BJ (cell line): Measurements from ENCODE around the gene RASGRP2. TPM values are rescaled to one million over a fixed set of nuclear protein-coding genes. Genes with fewer than 3 reads are reported as not detected.
A peak's percentile ranks its signal among the peaks of the same experiment; 100 is the strongest.

ENCODE experiments used
- CTCF ChIA-PET: fragments of 350-600 bp; formaldehyde crosslinking; extraction: SDS; loops from one replicate; lab custom pipeline; 2021; ENCODE audit warnings: antibody characterized with exemption, inconsistent platforms; lab: Yijun Ruan, JAX
- POLR2A ChIA-PET: fragments of 300-600 bp; sonication (Branson Sonifier 250); formaldehyde crosslinking; extraction: SDS; loops from one replicate; lab custom pipeline; 2021; ENCODE audit warnings: antibody characterized with exemption; lab: Charles Lee
- DNase-seq: peaks from one replicate; pipeline ENCODE4 v3.0.0-alpha.2; 2011; ENCODE audit warnings: low read depth
- H3K27me3 ChIP-seq: 2 replicates; pipeline ENCODE4 v1.6.0; 2011; ENCODE audit warnings: low read length; ENCODE audit not compliant: control insufficient read depth, insufficient read depth
- H3K36me3 ChIP-seq: 2 replicates; pipeline ENCODE4 v1.5.1; 2011; ENCODE audit warnings: low read length; ENCODE audit not compliant: control insufficient read depth, insufficient read depth
- H3K4me3 ChIP-seq: 2 replicates; pipeline ENCODE4 v1.5.1; 2011; ENCODE audit warnings: low read depth, mild to moderate bottlenecking, control low read depth, low read length
- CTCF ChIP-seq: IDR thresholded peaks from 2 replicates; pipeline ENCODE4 v1.5.1; 2011; ENCODE audit warnings: low read depth, mild to moderate bottlenecking, control low read depth, inconsistent platforms, low read length, moderate library complexity; ENCODE audit not compliant: insufficient read depth
- polyA plus RNA-seq: library from polyadenylated mRNA; depleted of rRNA; stranded (reverse); fragments of >200 nt; gene quantifications from 2 replicates; pipeline ENCODE4 v1.2.3, GENCODE V29; 2011

Gene RASGRP2
- polyA plus RNA-seq, 1 experiment: 5.3 TPM

- CTCF ChIA-PET: interaction anchor here (1.2 kb wide), 1 partner anchor 27 kb away, joined by 3 read pairs; no protein-coding TSS in a partner anchor
- DNase-seq: no peak
- POLR2A ChIA-PET: no interaction called here
- Histone ChIP-seq H3K4me3 (no peak overlapping the region), H3K27me3 (no peaks in the 10 kb centered on the region), H3K36me3 (peaks cover 63% of the 10 kb centered on the region)
- TF ChIP-seq CTCF: no peak
Observed at GRCh38 chr11:64770120-64770519, 26.2 kb upstream of the RASGRP2 start.

GRCh38 chr11:64769283-64769682 is 25.3 kb upstream of the RASGRP2 start:
- DNase-seq: no peak
- ChIA-PET CTCF (interaction anchor here (1.4 kb wide), 1 partner anchor 17 kb away, joined by 3 read pairs; no protein-coding TSS in a partner anchor), POLR2A (no interaction called here)
- Histone ChIP-seq H3K27me3 (no peaks in the 10 kb centered on the region), H3K4me3 (no peak overlapping the region), H3K36me3 (peaks cover 64% of the 10 kb centered on the region)
- no peak for TF ChIP-seq CTCF

- H3K36me3 ChIP-seq: peaks cover 67% of the 10 kb centered on the region
- POLR2A ChIA-PET: no interaction called here
- CTCF ChIA-PET: interaction anchor here (0.6 to 1.9 kb wide), 9 partner anchors 8 to 237 kb away, joined by 3 to 13 read pairs (median 3); no protein-coding TSS in a partner anchor
- no peak for TF ChIP-seq CTCF
- DNase-seq: no peak
- H3K4me3 ChIP-seq: no peak overlapping the region
- no peaks in the 10 kb centered on the region for H3K27me3 ChIP-seq
Observed at GRCh38 chr11:64768300-64768694, 24.4 kb upstream of the RASGRP2 start.

- ChIA-PET CTCF (interaction anchor here (0.6 to 1.9 kb wide), 9 partner anchors 9 to 237 kb away, joined by 3 to 13 read pairs (median 3); no protein-coding TSS in a partner anchor), POLR2A (no interaction called here)
- TF ChIP-seq CTCF: peak; percentile 79
- DNase-seq: no peak
- Histone ChIP-seq H3K4me3 (no peak overlapping the region), H3K27me3 (no peaks in the 10 kb centered on the region), H3K36me3 (peaks cover 68% of the 10 kb centered on the region)
Observed at GRCh38 chr11:64767344-64768299, 23.7 kb upstream of the RASGRP2 start.

- CTCF ChIA-PET: interaction anchor here (1.9 kb wide), 1 partner anchor 9 kb away, joined by 13 read pairs; no protein-coding TSS in a partner anchor
- no peak for DNase-seq
- peaks cover 71% of the 10 kb centered on the region for H3K36me3 ChIP-seq
- no peak for TF ChIP-seq CTCF
- POLR2A ChIA-PET: no interaction called here
- H3K4me3 ChIP-seq: no peak overlapping the region
- no peaks in the 10 kb centered on the region for H3K27me3 ChIP-seq
Observed at GRCh38 chr11:64766881-64767280, 22.9 kb upstream of the RASGRP2 start.
